ENCODE data around the gene KIF1A.

KIF1A gene

GRCh38 chr2:240737512-240737911 lies 82.5 kb downstream of the KIF1A start:
- Mint-ChIP-seq H3K27me3 (no peaks in the 10 kb centered on the region), H3K4me1 (peaks cover 15% of the 10 kb centered on the region), H3K4me3 (no peak overlapping the region), H3K27ac (peak overlapping the region in 1 of 2 donors; percentile 87), H3K9me3 (no peaks in the 10 kb centered on the region)
- DNase-seq (no peak), ATAC-seq (no peak)

GRCh38 chr2:240736281-240737250 lies 83.5 kb downstream of the KIF1A start:
- ATAC-seq (no peak), DNase-seq (no peak)
- peaks cover 15% of the 10 kb centered on the region for H3K4me1 Mint-ChIP-seq
- no peaks in the 10 kb centered on the region for H3K9me3 Mint-ChIP-seq
- no peaks in the 10 kb centered on the region for H3K27me3 Mint-ChIP-seq
- H3K4me3 Mint-ChIP-seq, result no peak overlapping the region
- no peak overlapping the region for H3K27ac Mint-ChIP-seq

GRCh38 chr2:240735476-240735875 lies 84.5 kb downstream of the KIF1A start:
- no peak for DNase-seq
- Mint-ChIP-seq H3K4me1 (peaks cover 15% of the 10 kb centered on the region), H3K9me3 (no peaks in the 10 kb centered on the region), H3K27me3 (no peaks in the 10 kb centered on the region), H3K4me3 (no peak overlapping the region), H3K27ac (no peak overlapping the region)
- ATAC-seq, result no peak

GRCh38 chr2:240734756-240735155 lies 85.3 kb downstream of the KIF1A start:
- ATAC-seq, result no peak
- Mint-ChIP-seq H3K27me3 (no peaks in the 10 kb centered on the region), H3K4me1 (peaks cover 11% of the 10 kb centered on the region), H3K9me3 (no peaks in the 10 kb centered on the region), H3K27ac (peak overlapping the region in 1 of 2 donors; percentile 39), H3K4me3 (no peak overlapping the region)
- DNase-seq, result no peak

GRCh38 chr2:240733803-240734495 lies 86.1 kb downstream of the KIF1A start:
- Mint-ChIP-seq H3K4me1 (peaks cover 3% of the 10 kb centered on the region), H3K9me3 (no peaks in the 10 kb centered on the region), H3K27ac (peak overlapping the region in 1 of 2 donors; percentile 39), H3K4me3 (no peak overlapping the region), H3K27me3 (no peaks in the 10 kb centered on the region)
- DNase-seq, result peak in 1 of 2 donors; percentile 26
- no peak for ATAC-seq

GRCh38 chr2:240732911-240733622 lies 87.0 kb downstream of the KIF1A start:
- DNase-seq (no peak), ATAC-seq (no peak)
- no peak overlapping the region for H3K27ac Mint-ChIP-seq
- no peaks in the 10 kb centered on the region for H3K4me1 Mint-ChIP-seq
- no peaks in the 10 kb centered on the region for H3K9me3 Mint-ChIP-seq
- H3K27me3 Mint-ChIP-seq, result no peaks in the 10 kb centered on the region
- no peak overlapping the region for H3K4me3 Mint-ChIP-seq

- Mint-ChIP-seq H3K4me3 (no peak overlapping the region), H3K27ac (peak overlapping the region in 1 of 2 donors; percentile 57), H3K27me3 (no peaks in the 10 kb centered on the region), H3K9me3 (no peaks in the 10 kb centered on the region), H3K4me1 (no peaks in the 10 kb centered on the region)
- ATAC-seq (no peak), DNase-seq (no peak)
Measured at GRCh38 chr2:240732184-240732583, 87.8 kb downstream of the KIF1A start.

GRCh38 chr2:240731178-240731545 lies 88.9 kb downstream of the KIF1A start:
- H3K27me3 Mint-ChIP-seq, result no peaks in the 10 kb centered on the region
- DNase-seq, result no peak
- H3K9me3 Mint-ChIP-seq, result no peaks in the 10 kb centered on the region
- no peak overlapping the region for H3K27ac Mint-ChIP-seq
- H3K4me3 Mint-ChIP-seq, result no peak overlapping the region
- H3K4me1 Mint-ChIP-seq, result no peaks in the 10 kb centered on the region
- no peak for ATAC-seq

GRCh38 chr2:240730501-240731177 lies 89.4 kb downstream of the KIF1A start:
- Mint-ChIP-seq H3K9me3 (no peaks in the 10 kb centered on the region), H3K4me3 (no peak overlapping the region), H3K27me3 (no peaks in the 10 kb centered on the region), H3K4me1 (no peaks in the 10 kb centered on the region), H3K27ac (no peak overlapping the region)
- DNase-seq (no peak), ATAC-seq (no peak)

GRCh38 chr2:240728827-240729226 lies 91.2 kb downstream of the KIF1A start:
- no peak overlapping the region for H3K27ac Mint-ChIP-seq
- DNase-seq (no peak), ATAC-seq (no peak)
- no peaks in the 10 kb centered on the region for H3K27me3 Mint-ChIP-seq
- no peaks in the 10 kb centered on the region for H3K9me3 Mint-ChIP-seq
- H3K4me1 Mint-ChIP-seq, result no peaks in the 10 kb centered on the region
- no peak overlapping the region for H3K4me3 Mint-ChIP-seq

GRCh38 chr2:240728361-240728760 lies 91.7 kb downstream of the KIF1A start:
- Mint-ChIP-seq H3K27me3 (no peaks in the 10 kb centered on the region), H3K4me1 (no peaks in the 10 kb centered on the region), H3K9me3 (no peaks in the 10 kb centered on the region), H3K4me3 (no peak overlapping the region), H3K27ac (peak overlapping the region in 1 of 2 donors; percentile 8)
- DNase-seq (no peak), ATAC-seq (no peak)

- H3K27ac Mint-ChIP-seq, result peak overlapping the region in 1 of 2 donors; percentile 68
- ATAC-seq (no peak), DNase-seq (no peak)
- H3K4me3 Mint-ChIP-seq, result no peak overlapping the region
- no peaks in the 10 kb centered on the region for H3K9me3 Mint-ChIP-seq
- no peaks in the 10 kb centered on the region for H3K27me3 Mint-ChIP-seq
- H3K4me1 Mint-ChIP-seq, result no peaks in the 10 kb centered on the region
Measured at GRCh38 chr2:240727913-240728312, 92.1 kb downstream of the KIF1A start.

GRCh38 chr2:240727439-240727838 lies 92.6 kb downstream of the KIF1A start:
- H3K9me3 Mint-ChIP-seq, result no peaks in the 10 kb centered on the region
- no peaks in the 10 kb centered on the region for H3K4me1 Mint-ChIP-seq
- H3K27me3 Mint-ChIP-seq, result no peaks in the 10 kb centered on the region
- H3K4me3 Mint-ChIP-seq, result no peak overlapping the region
- no peak overlapping the region for H3K27ac Mint-ChIP-seq
- no peak for DNase-seq
- no peak for ATAC-seq

GRCh38 chr2:240726876-240727275 lies 93.1 kb downstream of the KIF1A start:
- Mint-ChIP-seq H3K27me3 (no peaks in the 10 kb centered on the region), H3K9me3 (no peaks in the 10 kb centered on the region), H3K27ac (no peak overlapping the region), H3K4me3 (no peak overlapping the region), H3K4me1 (no peaks in the 10 kb centered on the region)
- ATAC-seq (no peak), DNase-seq (no peak)

- Mint-ChIP-seq H3K4me1 (no peaks in the 10 kb centered on the region), H3K27ac (no peak overlapping the region), H3K9me3 (no peaks in the 10 kb centered on the region), H3K4me3 (no peak overlapping the region), H3K27me3 (no peaks in the 10 kb centered on the region)
- no peak for DNase-seq
- no peak for ATAC-seq
Measured at GRCh38 chr2:240725671-240726070, 94.3 kb downstream of the KIF1A start.
